Measurements from ENCODE around the gene CNBP.

DNA sequence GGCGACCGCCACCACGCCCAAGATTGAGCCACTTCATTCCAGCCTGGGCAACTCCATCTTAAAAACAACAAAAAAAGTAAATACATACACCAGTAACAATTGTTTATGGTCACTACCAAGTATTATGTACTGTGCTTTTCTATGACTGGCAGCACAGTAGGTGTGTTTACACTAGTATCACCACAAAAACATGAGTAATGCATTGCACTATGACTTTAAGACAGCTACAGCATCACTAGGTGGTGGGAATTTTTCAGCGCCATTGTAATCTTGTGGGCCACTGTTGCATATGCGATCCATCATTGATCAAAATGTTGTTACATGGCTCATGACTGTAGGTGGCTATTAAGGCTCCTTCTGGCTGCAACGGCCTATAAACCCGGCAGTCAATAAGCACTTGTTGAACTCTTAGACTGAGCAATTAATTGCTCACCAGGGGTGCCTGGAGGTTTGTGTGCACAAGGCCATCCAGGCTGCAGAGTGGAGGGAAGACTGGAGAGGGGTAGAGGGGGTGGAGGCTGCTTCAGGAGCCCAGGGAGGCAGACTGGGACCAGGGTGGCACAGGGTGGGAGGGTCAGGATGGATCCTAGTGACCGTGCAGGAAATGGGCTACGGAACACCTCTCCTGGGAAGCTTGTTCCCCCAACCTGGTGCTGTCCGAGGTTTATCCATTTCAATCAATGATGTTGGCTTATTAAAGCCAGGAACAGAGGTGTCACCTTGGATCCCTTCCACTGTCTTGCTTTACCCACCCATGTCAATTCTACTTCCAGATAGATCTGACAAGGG lies 47.8 kb upstream of the CNBP start:
- TF ChIP-seq, protein P1, sequence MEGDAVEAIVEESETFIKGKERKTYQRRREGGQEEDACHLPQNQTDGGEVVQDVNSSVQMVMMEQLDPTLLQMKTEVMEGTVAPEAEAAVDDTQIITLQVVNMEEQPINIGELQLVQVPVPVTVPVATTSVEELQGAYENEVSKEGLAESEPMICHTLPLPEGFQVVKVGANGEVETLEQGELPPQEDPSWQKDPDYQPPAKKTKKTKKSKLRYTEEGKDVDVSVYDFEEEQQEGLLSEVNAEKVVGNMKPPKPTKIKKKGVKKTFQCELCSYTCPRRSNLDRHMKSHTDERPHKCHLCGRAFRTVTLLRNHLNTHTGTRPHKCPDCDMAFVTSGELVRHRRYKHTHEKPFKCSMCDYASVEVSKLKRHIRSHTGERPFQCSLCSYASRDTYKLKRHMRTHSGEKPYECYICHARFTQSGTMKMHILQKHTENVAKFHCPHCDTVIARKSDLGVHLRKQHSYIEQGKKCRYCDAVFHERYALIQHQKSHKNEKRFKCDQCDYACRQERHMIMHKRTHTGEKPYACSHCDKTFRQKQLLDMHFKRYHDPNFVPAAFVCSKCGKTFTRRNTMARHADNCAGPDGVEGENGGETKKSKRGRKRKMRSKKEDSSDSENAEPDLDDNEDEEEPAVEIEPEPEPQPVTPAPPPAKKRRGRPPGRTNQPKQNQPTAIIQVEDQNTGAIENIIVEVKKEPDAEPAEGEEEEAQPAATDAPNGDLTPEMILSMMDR (IDR thresholded peaks at IDR 0.05; ENCODE audit: extremely low read depth in 1 of 2, insufficient read depth in 1 of 2, low read depth in 1 of 2, low read length in 2 of 2) = no peak
- TF ChIP-seq EZH2 (IDR thresholded peaks at IDR 0.05; ENCODE audit: borderline replicate concordance, low read depth, low read length, severe bottlenecking) (no peak), POLR2A (IDR thresholded peaks at IDR 0.05; ENCODE audit: low read depth, low read length) (no peak)

Measured in endothelial cell of umbilical vein (primary cell).